IMR-90 (cell line): Measurements from ENCODE around the gene ADCK1. TPM values are rescaled to one million over a fixed set of nuclear protein-coding genes. Genes with fewer than 3 reads are reported as not detected.

Source experiments
- ATAC-seq: fragments of 200-7000 bp; cut with Tn5 transposase; 2 replicates; pipeline ENCODE4 v1.9.1; 2020; ENCODE audit warnings: low read depth, mild to moderate bottlenecking, moderate library complexity
- BruUV-seq: library from RNA; stranded (reverse); fragments of 400-500 nt; replicated peaks from 2 replicates; lab custom pipeline; 2021; lab: Mats Ljungman, UMichigan
- CTCF ChIA-PET: fragments of 300-600 bp; formaldehyde crosslinking; extraction: SDS; loops from one replicate; lab custom pipeline; 2021; ENCODE audit warnings: antibody characterized with exemption; lab: Yijun Ruan, JAX
- POLR2A ChIA-PET: fragments of 300-600 bp; sonication (Branson Sonifier 250); formaldehyde crosslinking; loops from one replicate; lab custom pipeline; 2022; ENCODE audit warnings: antibody characterized with exemption; ENCODE audit not compliant: unreplicated experiment; lab: Charles Lee
- DNase-seq: peaks from one replicate; pipeline ENCODE4 v3.0.0; 2013
- H2AFZ ChIP-seq: replicated peaks from 2 replicates; pipeline ENCODE3; 2013; ENCODE audit warnings: low read length, mild to moderate bottlenecking; ENCODE audit not compliant: poor library complexity
- H2AK5ac ChIP-seq: 2 replicates; pipeline ENCODE4 v1.6.1; 2013; ENCODE audit warnings: low read depth, low read length, inconsistent platforms
- H2AK9ac ChIP-seq: replicated peaks from 2 replicates; pipeline ENCODE3; 2013; ENCODE audit warnings: mild to moderate bottlenecking, low read depth, low read length, moderate library complexity; ENCODE audit not compliant: poor library complexity
- H2BK120ac ChIP-seq: 2 replicates; pipeline ENCODE4 v1.6.1; 2013; ENCODE audit warnings: low read depth, low read length, inconsistent platforms
- H2BK15ac ChIP-seq: 3 replicates; pipeline ENCODE4 v1.6.1; 2013; ENCODE audit warnings: low read depth, low read length, inconsistent platforms
- H2BK20ac ChIP-seq: 2 replicates; pipeline ENCODE4 v1.6.1; 2013; ENCODE audit warnings: low read depth, mild to moderate bottlenecking, inconsistent platforms, low read length, moderate library complexity
- H2BK5ac ChIP-seq: 2 replicates; pipeline ENCODE4 v1.6.1; 2013; ENCODE audit warnings: mild to moderate bottlenecking, low read depth, low read length, inconsistent platforms; ENCODE audit not compliant: poor library complexity, severe bottlenecking
- H3K14ac ChIP-seq: replicated peaks from 2 replicates; pipeline ENCODE4 v1.6.1; 2013; ENCODE audit warnings: low read depth, low read length, inconsistent platforms
- H3K18ac ChIP-seq: 2 replicates; pipeline ENCODE4 v1.6.1; 2013; ENCODE audit warnings: low read depth, low read length, control low read depth
- H3K23ac ChIP-seq: 2 replicates; pipeline ENCODE4 v1.6.1; 2013; ENCODE audit warnings: low read depth, low read length, inconsistent platforms
- H3K27ac ChIP-seq: 2 replicates; pipeline ENCODE4 v1.5.1; 2013; ENCODE audit warnings: mild to moderate bottlenecking, control low read depth, low read length; ENCODE audit not compliant: insufficient read depth
- H3K27me3 ChIP-seq: 2 replicates; pipeline ENCODE4 v1.6.1; 2013; ENCODE audit warnings: low read length; ENCODE audit not compliant: control insufficient read depth, insufficient read depth
- H3K36me3 ChIP-seq: 2 replicates; pipeline ENCODE4 v1.6.1; 2013; ENCODE audit warnings: low read length, mixed read lengths; ENCODE audit not compliant: control insufficient read depth, insufficient read depth
- H3K4ac ChIP-seq: 2 replicates; pipeline ENCODE4 v1.6.1; 2013; ENCODE audit warnings: low read depth, low read length, inconsistent platforms
- H3K4me1 ChIP-seq: 2 replicates; pipeline ENCODE4 v1.6.1; 2013; ENCODE audit warnings: low read length, mixed read lengths; ENCODE audit not compliant: control insufficient read depth, insufficient read depth
- H3K4me2 ChIP-seq: 2 replicates; pipeline ENCODE4 v1.6.1; 2013; ENCODE audit warnings: low read depth, mild to moderate bottlenecking, control low read depth, low read length, moderate library complexity
- H3K4me3 ChIP-seq: 2 replicates; pipeline ENCODE4 v1.5.1; 2013; ENCODE audit warnings: low read depth, mild to moderate bottlenecking, control low read depth, low read length, moderate library complexity; ENCODE audit not compliant: insufficient read depth
- H3K56ac ChIP-seq: 2 replicates; pipeline ENCODE4 v1.6.1; 2013; ENCODE audit warnings: low read length, inconsistent platforms; ENCODE audit not compliant: insufficient read depth; ENCODE audit errors: extremely low read depth
- H3K79me1 ChIP-seq, 2 experiments: 2 replicates each; pipeline ENCODE4 v1.6.1; 2013; ENCODE audit warnings: low read length in 2 of 2, inconsistent platforms in 1 of 2, low read depth in 1 of 2
- H3K9ac ChIP-seq: 2 replicates; pipeline ENCODE4 v1.6.1; 2013; ENCODE audit warnings: low read depth, low read length, control low read depth
- H3K9me1 ChIP-seq: 2 replicates; pipeline ENCODE4 v1.6.1; 2013; ENCODE audit warnings: low read length, inconsistent platforms; ENCODE audit not compliant: insufficient read depth
- H3K9me3 ChIP-seq: 2 replicates; pipeline ENCODE4 v1.6.1; 2013; ENCODE audit warnings: low read length; ENCODE audit not compliant: control insufficient read depth, insufficient read depth
- H4K20me1 ChIP-seq: 2 replicates; pipeline ENCODE4 v1.6.1; 2013; ENCODE audit warnings: low read length, inconsistent platforms; ENCODE audit not compliant: insufficient read depth
- H4K5ac ChIP-seq: 2 replicates; pipeline ENCODE4 v1.6.1; 2013; ENCODE audit warnings: mild to moderate bottlenecking, low read depth, low read length, control low read depth
- H4K8ac ChIP-seq, 2 experiments: 2 replicates each; pipeline ENCODE4 v1.6.1; 2013; ENCODE audit warnings: low read depth in 2 of 2, low read length in 2 of 2, control low read depth in 1 of 2, inconsistent platforms in 1 of 2
- H4K91ac ChIP-seq: 2 replicates; pipeline ENCODE4 v1.6.1; 2013; ENCODE audit warnings: low read depth, low read length, inconsistent platforms; ENCODE audit not compliant: insufficient read depth
- BHLHE40 ChIP-seq: fragments of 150-350 bp; IDR thresholded peaks from 2 replicates; pipeline ENCODE4 v1.6.1; 2016; ENCODE audit warnings: mild to moderate bottlenecking, low read depth, low read length
- CEBPB ChIP-seq: IDR thresholded peaks from 2 replicates; pipeline ENCODE4 v1.6.1; 2012; ENCODE audit warnings: low read depth, low read length, improper control_type of control experiment
- CHD1 ChIP-seq: IDR thresholded peaks from 2 replicates; pipeline ENCODE4 v1.6.1; 2012; ENCODE audit warnings: low read depth, low read length, improper control_type of control experiment
- CTCF ChIP-seq: conservative IDR thresholded peaks from 2 replicates; pipeline ENCODE4 v1.5.1; 2012; ENCODE audit warnings: mild to moderate bottlenecking, low read depth, low read length, improper control_type of control experiment
- FOS ChIP-seq: fragments of 150-350 bp; IDR thresholded peaks from 2 replicates; pipeline ENCODE4 v1.6.1; 2016; ENCODE audit warnings: low read depth, low read length
- MAFK ChIP-seq: IDR thresholded peaks from 2 replicates; pipeline ENCODE4 v1.6.1; 2012; ENCODE audit warnings: low read depth, low read length, improper control_type of control experiment
- MAZ ChIP-seq: IDR thresholded peaks from 2 replicates; pipeline ENCODE4 v1.6.1; 2012; ENCODE audit warnings: low read depth, mild to moderate bottlenecking, low read length, improper control_type of control experiment, moderate library complexity, borderline replicate concordance
- MXI1 ChIP-seq: IDR thresholded peaks from 2 replicates; pipeline ENCODE4 v1.6.1; 2012; ENCODE audit warnings: low read depth, mild to moderate bottlenecking, low read length, moderate library complexity, borderline replicate concordance
- NFE2L2 ChIP-seq: fragments of 150-350 bp; IDR thresholded peaks from 2 replicates; pipeline ENCODE4 v1.6.1; 2016; ENCODE audit warnings: low read depth, mild to moderate bottlenecking, low read length
- POLR2A ChIP-seq: IDR thresholded peaks from 2 replicates; pipeline ENCODE4 v1.6.1; 2012; ENCODE audit warnings: mild to moderate bottlenecking, low read depth, low read length
- RAD21 ChIP-seq: IDR thresholded peaks from 2 replicates; pipeline ENCODE4 v1.6.1; 2012; ENCODE audit warnings: low read length, improper control_type of control experiment
- RCOR1 ChIP-seq: IDR thresholded peaks from 2 replicates; pipeline ENCODE4 v1.6.1; 2012; ENCODE audit warnings: mild to moderate bottlenecking, low read length, improper control_type of control experiment; ENCODE audit not compliant: insufficient replicate concordance
- RFX5 ChIP-seq: IDR thresholded peaks from 2 replicates; pipeline ENCODE4 v1.8.0; 2012; ENCODE audit warnings: low read depth, mild to moderate bottlenecking, low read length, moderate library complexity
- SMC3 ChIP-seq: fragments of 150-350 bp; IDR thresholded peaks from 2 replicates; pipeline ENCODE4 v1.6.1; 2016; ENCODE audit warnings: low read depth, mild to moderate bottlenecking, antibody characterized with exemption, low read length, moderate library complexity
- USF2 ChIP-seq: fragments of 150-350 bp; IDR thresholded peaks from 2 replicates; pipeline ENCODE4 v1.6.1; 2017; ENCODE audit warnings: mild to moderate bottlenecking, antibody characterized with exemption, low read length, low read depth
- WGBS, 2 experiments: methylation state at CpG; one replicate each; pipeline versions ENCODE4 v1.1.5 to v1.1.7; 2013; ENCODE audit warnings: missing lambda C conversion rate in 2 of 2; ENCODE audit not compliant: insufficient read length in 1 of 2; ENCODE audit errors: extremely low coverage in 2 of 2; 5-methylcytosine and 5-hydroxymethylcytosine counted together
- dilution Hi-C: fragments of 300-500 bp; cut with HindIII; formaldehyde crosslinking; loops from one replicate; pipeline ENCODE4 v1.14.3; 2018; ENCODE audit warnings: low sequenced_read_pairs; ENCODE audit not compliant: unreplicated experiment
- in situ Hi-C: fragments of 300-500 bp; cut with MboI; formaldehyde crosslinking; loops from 3 replicates; pipeline ENCODE4 v1.14.3; 2019; ENCODE audit warnings: low sequenced_read_pairs, inconsistent platforms, mixed read lengths
- intact Hi-C: fragments of 100-400 bp; cut with micrococcal nuclease; formaldehyde crosslinking; loops from 2 replicates; pipeline ENCODE4 v1.10.0; 2022
- polyA plus RNA-seq, 3 experiments: library from polyadenylated mRNA; depleted of rRNA; stranded (reverse); fragments of >200 nt; gene quantifications; 2 replicates each; pipeline ENCODE4 v1.2.3, GENCODE V29; 2012; ENCODE audit warnings: low replicate concordance in 1 of 3
- total RNA-seq: library from RNA; depleted of rRNA; stranded (reverse); fragments of >200 nt; gene quantifications from 2 replicates; pipeline ENCODE4 v1.2.3, GENCODE V29; 2012
- TF ChIP-seq, protein P1 (sequence below): fragments of 150-350 bp; IDR thresholded peaks from 2 replicates; pipeline ENCODE4 v1.6.1; 2016; ENCODE audit warnings: low read depth, mild to moderate bottlenecking, low read length, moderate library complexity, borderline replicate concordance

Gene ADCK1
- total and polyA plus RNA-seq, 2 of the 4 experiments (the other 2 are of a cell fraction), result 1.6 to 4.6 TPM

GRCh38 chr14:77864085-77864484 lies 64.2 kb downstream of the ADCK1 start:
- H3K4me1 ChIP-seq, result no peaks in the 10 kb centered on the region
- ATAC-seq (no peak), DNase-seq (no peak)
- H3K79me1 ChIP-seq, result no peaks in the 10 kb centered on the region
- dilution Hi-C loops (no loop called here), in situ Hi-C loops (loop anchor here (25.0 kb wide), 2 partner anchors 723 to 973 kb away; no protein-coding TSS in a partner anchor), intact Hi-C loops (loop anchor here (5.0 to 10.0 kb wide), 4 partner anchors 161 to 1041 kb away; no protein-coding TSS in a partner anchor)
- no peak overlapping the region for H2BK15ac ChIP-seq
- no peak overlapping the region for H2AFZ ChIP-seq
- no CpG with 5 or more reads among the region's 6 CpGs for WGBS, 2 experiments
- H3K4ac ChIP-seq, result no peak overlapping the region
- no peak overlapping the region for H3K4me3 ChIP-seq
- H4K8ac ChIP-seq, result no peak overlapping the region
- no peak overlapping the region for H3K23ac ChIP-seq
- BruUV-seq, result no TSS peak
- no peaks in the 10 kb centered on the region; the same call in 1 of the 2 replicates for H4K20me1 ChIP-seq
- ChIA-PET CTCF (no interaction called here), POLR2A (no interaction called here)
- H3K14ac ChIP-seq, result no peak overlapping the region
- no peak overlapping the region for H3K27ac ChIP-seq
- H2BK5ac ChIP-seq, result no peak overlapping the region
- no peaks in the 10 kb centered on the region for H3K9me3 ChIP-seq
- no peak overlapping the region for H3K56ac ChIP-seq
- no peak overlapping the region for H4K91ac ChIP-seq
- H2AK9ac ChIP-seq, result no peak overlapping the region
- H3K9ac ChIP-seq, result no peak overlapping the region
- H3K9me1 ChIP-seq, result no peaks in the 10 kb centered on the region
- H3K36me3 ChIP-seq, result no peaks in the 10 kb centered on the region
- TF ChIP-seq FOS (no peak), NFE2L2 (no peak), MAZ (no peak), CHD1 (no peak), RCOR1 (no peak), POLR2A (no peak), CEBPB (no peak), MAFK (no peak), USF2 (no peak), CTCF (no peak), RAD21 (no peak), SMC3 (no peak), RFX5 (no peak), MXI1 (no peak), BHLHE40 (no peak)
- TF ChIP-seq, protein P1, sequence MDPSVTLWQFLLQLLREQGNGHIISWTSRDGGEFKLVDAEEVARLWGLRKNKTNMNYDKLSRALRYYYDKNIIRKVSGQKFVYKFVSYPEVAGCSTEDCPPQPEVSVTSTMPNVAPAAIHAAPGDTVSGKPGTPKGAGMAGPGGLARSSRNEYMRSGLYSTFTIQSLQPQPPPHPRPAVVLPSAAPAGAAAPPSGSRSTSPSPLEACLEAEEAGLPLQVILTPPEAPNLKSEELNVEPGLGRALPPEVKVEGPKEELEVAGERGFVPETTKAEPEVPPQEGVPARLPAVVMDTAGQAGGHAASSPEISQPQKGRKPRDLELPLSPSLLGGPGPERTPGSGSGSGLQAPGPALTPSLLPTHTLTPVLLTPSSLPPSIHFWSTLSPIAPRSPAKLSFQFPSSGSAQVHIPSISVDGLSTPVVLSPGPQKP, result no peak
- H2BK120ac ChIP-seq, result no peak overlapping the region
- no peaks in the 10 kb centered on the region for H3K27me3 ChIP-seq
- no peak overlapping the region for H3K18ac ChIP-seq
- no peak overlapping the region for H4K5ac ChIP-seq
- H2AK5ac ChIP-seq, result no peak overlapping the region
- no peak overlapping the region for H3K4me2 ChIP-seq
- H2BK20ac ChIP-seq, result no peak overlapping the region
